ENCODE measurements around the gene RAD52. TPM values are rescaled to one million over a fixed set of nuclear protein-coding genes. Genes with fewer than 3 reads are reported as not detected.

The RAD52 gene
- total RNA-seq, 1 donor from 2014 or later: 7.1 TPM

- DNase-seq (ENCODE audit: low read depth): no peak
- Histone ChIP-seq H3K27me3 (ENCODE audit: control insufficient read depth, insufficient read depth, low read length) (no peaks in the 10 kb centered on the region), H3K4me3 (ENCODE audit: low read depth, low read length) (no peak overlapping the region), H3K36me3 (ENCODE audit: control insufficient read depth, insufficient read depth, low read length) (no peaks in the 10 kb centered on the region)
- TF ChIP-seq, protein P1, sequence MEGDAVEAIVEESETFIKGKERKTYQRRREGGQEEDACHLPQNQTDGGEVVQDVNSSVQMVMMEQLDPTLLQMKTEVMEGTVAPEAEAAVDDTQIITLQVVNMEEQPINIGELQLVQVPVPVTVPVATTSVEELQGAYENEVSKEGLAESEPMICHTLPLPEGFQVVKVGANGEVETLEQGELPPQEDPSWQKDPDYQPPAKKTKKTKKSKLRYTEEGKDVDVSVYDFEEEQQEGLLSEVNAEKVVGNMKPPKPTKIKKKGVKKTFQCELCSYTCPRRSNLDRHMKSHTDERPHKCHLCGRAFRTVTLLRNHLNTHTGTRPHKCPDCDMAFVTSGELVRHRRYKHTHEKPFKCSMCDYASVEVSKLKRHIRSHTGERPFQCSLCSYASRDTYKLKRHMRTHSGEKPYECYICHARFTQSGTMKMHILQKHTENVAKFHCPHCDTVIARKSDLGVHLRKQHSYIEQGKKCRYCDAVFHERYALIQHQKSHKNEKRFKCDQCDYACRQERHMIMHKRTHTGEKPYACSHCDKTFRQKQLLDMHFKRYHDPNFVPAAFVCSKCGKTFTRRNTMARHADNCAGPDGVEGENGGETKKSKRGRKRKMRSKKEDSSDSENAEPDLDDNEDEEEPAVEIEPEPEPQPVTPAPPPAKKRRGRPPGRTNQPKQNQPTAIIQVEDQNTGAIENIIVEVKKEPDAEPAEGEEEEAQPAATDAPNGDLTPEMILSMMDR (IDR thresholded peaks at IDR 0.05; ENCODE audit: insufficient read depth, low read length, poor library complexity, severe bottlenecking): no peak
Observed at GRCh38 chr12:955939-956338, 6.4 kb upstream of the RAD52 start.

DNA sequence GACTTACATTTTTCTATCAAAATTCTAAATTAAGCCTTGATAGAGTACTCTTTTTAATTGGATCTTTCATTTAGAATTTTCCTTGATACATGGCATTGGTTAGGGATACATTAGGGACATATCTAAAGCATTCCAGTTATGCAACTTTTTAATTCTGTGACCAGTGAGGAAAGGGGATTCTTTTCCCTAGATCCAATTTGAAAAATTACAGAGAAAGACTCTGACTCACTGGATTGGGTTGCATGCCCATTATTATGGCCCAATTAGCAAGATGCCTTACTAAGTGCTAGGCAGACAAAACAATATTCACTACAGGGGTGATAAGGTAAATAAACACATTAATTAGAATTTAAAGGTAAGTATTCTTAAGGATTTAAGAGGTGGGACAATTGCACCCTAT lies 5.2 kb upstream of the RAD52 start:
- no peak overlapping the region for H3K4me3 ChIP-seq (ENCODE audit: low read depth, low read length)
- DNase-seq (ENCODE audit: low read depth): no peak
- H3K27me3 ChIP-seq (ENCODE audit: control insufficient read depth, insufficient read depth, low read length): no peaks in the 10 kb centered on the region
- no peaks in the 10 kb centered on the region for H3K36me3 ChIP-seq (ENCODE audit: control insufficient read depth, insufficient read depth, low read length)
- TF ChIP-seq, protein P1 (IDR thresholded peaks at IDR 0.05; ENCODE audit: insufficient read depth, low read length, poor library complexity, severe bottlenecking): no peak

DNA sequence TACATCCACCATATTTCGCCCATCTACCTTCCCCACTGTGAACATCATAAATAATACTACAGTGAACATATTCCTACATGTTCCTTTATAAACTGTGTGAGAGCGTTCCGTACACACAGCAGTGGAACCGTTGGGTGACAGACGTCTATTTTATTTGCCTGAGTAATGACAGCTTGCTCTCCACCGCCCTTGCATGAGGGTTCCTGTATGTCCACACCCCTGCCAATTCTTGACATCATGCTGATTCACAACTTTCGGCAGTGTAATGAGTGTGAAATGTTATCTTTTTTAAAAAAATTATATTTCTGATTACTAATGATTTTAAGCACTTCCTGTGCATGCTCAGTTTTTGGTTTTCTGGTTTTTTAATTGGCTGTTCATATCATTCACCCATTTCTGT lies 4.3 kb upstream of the RAD52 start:
- no peak overlapping the region for H3K4me3 ChIP-seq (ENCODE audit: low read depth, low read length)

GRCh38 chr12:951176-951575 lies 1.7 kb upstream of the RAD52 start:
- no peak for DNase-seq (ENCODE audit: low read depth)
- TF ChIP-seq, protein P1 (IDR thresholded peaks at IDR 0.05; ENCODE audit: insufficient read depth, low read length, poor library complexity, severe bottlenecking): no peak
- Histone ChIP-seq H3K4me3 (ENCODE audit: low read depth, low read length) (no peak overlapping the region), H3K27me3 (ENCODE audit: control insufficient read depth, insufficient read depth, low read length) (no peaks in the 10 kb centered on the region), H3K36me3 (ENCODE audit: control insufficient read depth, insufficient read depth, low read length) (no peaks in the 10 kb centered on the region)

More for the DNA sequence above, 4.3 kb upstream of the RAD52 start:
- no peaks in the 10 kb centered on the region for H3K36me3 ChIP-seq (ENCODE audit: control insufficient read depth, insufficient read depth, low read length)
- TF ChIP-seq, protein P1 (IDR thresholded peaks at IDR 0.05; ENCODE audit: insufficient read depth, low read length, poor library complexity, severe bottlenecking): no peak
- no peak for DNase-seq (ENCODE audit: low read depth)
- H3K27me3 ChIP-seq (ENCODE audit: control insufficient read depth, insufficient read depth, low read length): no peaks in the 10 kb centered on the region

DNA sequence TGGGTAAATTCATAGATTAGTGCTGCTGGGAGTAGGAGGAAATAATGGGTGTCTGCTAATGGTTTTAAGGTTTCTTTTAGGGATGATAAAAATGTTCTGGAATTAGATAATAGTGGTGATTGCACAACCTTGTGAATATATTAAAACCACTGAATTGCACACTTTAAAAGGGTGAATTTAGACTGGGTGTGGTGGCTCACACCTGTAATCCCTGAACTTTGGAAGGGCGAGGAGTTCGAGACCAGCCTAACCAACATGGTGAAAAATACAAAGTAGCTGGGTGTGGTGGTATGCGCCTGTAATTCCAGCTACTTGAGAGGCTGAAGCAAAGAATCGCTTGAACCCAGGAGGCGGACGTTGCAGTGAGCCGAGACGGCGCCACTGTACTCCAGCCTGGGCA lies 1.3 kb downstream of the RAD52 start:
- H3K4me3 ChIP-seq (ENCODE audit: low read depth, low read length): peak overlapping the region; percentile 92
- DNase-seq (ENCODE audit: low read depth): no peak
- no peaks in the 10 kb centered on the region for H3K27me3 ChIP-seq (ENCODE audit: control insufficient read depth, insufficient read depth, low read length)
- TF ChIP-seq, protein P1 (IDR thresholded peaks at IDR 0.05; ENCODE audit: insufficient read depth, low read length, poor library complexity, severe bottlenecking): no peak
- no peaks in the 10 kb centered on the region for H3K36me3 ChIP-seq (ENCODE audit: control insufficient read depth, insufficient read depth, low read length)

DNA sequence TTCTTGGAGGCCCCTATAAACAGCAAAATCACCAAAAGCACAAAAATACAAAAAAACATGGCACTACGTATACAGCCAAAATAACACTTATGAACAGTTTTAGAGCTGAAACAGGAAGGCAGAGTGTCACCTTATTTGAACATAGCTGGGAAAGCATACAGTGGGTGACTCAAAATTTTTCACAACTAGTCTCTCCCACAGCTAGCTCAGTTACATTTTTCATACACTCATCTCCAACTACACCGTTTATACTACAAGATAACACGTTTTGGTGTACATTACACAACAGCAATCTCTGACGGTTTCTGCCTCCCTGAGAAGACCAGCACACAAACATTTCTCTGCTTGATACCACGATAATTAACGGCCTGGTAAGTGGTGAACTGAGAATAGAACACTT lies 2.9 kb downstream of the RAD52 start:
- TF ChIP-seq, protein P1 (IDR thresholded peaks at IDR 0.05; ENCODE audit: insufficient read depth, low read length, poor library complexity, severe bottlenecking): no peak
- no peak for DNase-seq (ENCODE audit: low read depth)
- H3K4me3 ChIP-seq (ENCODE audit: low read depth, low read length): no peak overlapping the region
- no peaks in the 10 kb centered on the region for H3K36me3 ChIP-seq (ENCODE audit: control insufficient read depth, insufficient read depth, low read length)
- H3K27me3 ChIP-seq (ENCODE audit: control insufficient read depth, insufficient read depth, low read length): no peaks in the 10 kb centered on the region
